AML-193 (cell line): ENCODE results near the gene PHB1.
"Not testable (repeated sequence)": the region's sequence is repeated elsewhere in the genome, so short reads cannot be mapped to it uniquely, and the experiment has no call there.

ENCODE experiments used
- DNase-seq, 2 experiments: peaks; one replicate each; lab custom pipeline; 2025; lab: John Stamatoyannopoulos, UW

PHB1 gene

DNA sequence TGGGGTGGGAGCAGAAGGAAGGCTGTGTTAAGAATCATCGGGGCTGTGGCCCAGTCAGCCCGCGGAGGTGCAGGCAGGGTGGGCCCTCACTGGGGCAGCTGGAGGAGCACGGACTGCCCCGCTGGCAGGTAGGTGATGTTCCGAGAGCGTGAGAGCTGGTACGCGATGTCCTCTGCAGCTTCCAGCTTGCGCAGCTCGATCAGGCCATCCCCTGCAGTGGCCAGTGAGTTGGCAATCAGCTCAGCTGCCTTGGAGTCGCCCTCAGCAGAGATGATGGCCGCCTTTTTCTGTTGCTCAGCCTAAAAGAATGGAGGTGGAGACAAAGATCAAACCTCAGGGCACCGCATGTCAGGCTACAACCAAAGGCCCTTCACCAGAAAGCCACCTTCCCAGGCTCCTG is 9.8 kb downstream of the PHB1 start:
- no peak for DNase-seq

DNA sequence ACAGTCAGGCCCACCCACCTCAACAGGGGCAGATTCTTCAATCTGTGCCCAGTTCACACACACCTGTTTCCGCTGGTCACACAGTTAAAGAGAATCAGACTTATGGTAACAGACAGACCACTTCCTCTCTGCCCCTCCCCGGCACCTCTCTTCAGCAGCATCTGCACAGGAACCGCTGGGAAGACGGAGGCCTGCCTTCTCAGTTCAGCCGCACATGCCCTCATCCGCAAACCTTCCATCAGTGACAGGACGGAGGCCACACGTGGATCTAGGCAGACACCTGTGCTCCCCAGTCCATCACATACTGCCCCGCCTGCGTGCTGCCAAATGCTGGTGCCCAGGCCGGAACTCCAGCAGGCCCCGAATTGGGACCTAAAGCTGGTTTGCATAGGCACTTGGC is 10.3 kb downstream of the PHB1 start:
- DNase-seq, result no peak

DNA sequence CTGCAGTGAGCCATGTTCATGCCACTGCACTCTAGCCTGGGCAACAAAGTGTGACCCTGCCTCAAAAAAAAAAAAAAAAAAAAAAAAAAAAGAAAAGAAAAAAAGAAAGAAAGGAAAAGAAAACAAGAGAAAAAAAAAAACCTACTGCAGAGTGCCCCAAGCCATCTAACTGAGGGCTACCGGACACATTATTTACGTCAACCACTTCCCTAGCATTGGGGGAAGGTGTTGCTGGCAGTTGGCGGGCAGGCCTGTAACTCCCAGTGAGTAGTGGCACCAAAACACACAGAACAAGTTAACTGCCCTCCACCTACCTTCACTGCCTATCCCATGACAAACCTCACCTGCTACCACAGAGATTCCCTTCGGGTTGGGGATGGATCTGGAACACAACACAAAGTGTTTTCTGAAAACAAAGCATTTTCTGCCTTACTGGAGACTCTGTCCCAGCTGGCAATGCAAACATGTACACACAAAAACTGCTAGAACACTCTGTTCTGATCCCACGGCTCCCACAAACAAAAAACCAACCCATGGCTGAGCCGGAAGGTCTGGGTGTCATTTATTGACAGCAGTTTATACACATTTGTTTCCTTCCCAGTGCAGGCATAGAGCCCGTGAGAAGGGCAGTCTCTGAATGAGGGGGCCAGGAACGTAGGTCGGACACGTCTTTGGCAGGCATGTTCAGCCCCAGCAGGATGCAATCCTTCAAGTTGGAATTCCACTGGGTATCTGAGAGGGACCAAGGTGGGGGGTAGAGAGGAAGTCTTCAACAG is 11.0 kb downstream of the PHB1 start:
- DNase-seq, result no peak

DNA sequence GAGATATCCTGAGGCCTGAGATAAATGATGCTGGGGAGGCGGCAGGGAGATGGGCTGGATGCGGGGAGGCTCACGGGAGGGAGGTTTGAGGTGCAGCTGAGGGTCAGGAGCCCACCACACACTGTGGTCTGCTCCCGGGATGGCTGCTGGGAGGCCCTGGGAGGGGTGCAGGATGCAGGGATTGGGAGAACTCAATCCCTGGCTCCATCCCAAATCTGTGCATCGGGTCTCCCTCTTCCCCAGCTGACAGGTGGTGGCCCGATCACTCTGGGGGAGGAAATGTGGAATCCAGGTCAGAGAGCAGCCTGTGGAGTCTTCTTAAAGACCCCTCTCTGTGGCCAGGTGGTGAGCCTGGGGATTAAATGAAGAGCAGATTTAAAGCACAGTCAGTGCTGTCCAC is 12.0 kb downstream of the PHB1 start:
- DNase-seq, result no peak

DNA sequence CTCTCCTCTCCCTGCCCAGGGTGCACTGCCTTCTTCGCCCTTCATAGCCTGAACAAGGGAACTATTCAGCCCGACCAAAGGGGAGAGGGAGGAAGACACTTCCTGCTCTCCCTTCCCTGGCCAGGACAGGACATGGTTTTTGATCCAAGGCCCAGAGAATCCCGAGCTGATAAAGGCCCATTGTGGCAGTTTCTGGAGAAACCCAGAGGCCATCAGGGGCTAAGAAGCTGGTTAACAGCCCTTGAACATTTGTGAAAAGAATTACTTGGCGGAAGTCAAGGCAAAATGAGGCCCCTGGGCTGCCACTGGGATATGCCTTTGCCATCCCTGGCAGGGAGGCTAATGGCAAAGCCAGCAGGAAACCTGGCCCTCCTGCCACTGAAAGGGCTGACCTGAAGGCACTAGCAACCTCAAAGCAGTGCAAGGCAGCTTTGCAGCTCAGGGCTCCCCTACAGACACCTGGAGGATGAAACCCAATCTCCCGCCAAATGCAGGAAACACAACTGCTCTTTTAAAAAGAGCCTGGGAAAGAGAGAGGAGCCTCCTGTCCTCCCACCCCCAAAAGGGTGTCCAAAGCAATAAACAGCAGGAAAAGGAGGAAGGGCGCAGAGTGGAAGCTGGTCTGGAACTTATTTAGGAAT is 12.6 kb downstream of the PHB1 start:
- no peak for DNase-seq

DNA sequence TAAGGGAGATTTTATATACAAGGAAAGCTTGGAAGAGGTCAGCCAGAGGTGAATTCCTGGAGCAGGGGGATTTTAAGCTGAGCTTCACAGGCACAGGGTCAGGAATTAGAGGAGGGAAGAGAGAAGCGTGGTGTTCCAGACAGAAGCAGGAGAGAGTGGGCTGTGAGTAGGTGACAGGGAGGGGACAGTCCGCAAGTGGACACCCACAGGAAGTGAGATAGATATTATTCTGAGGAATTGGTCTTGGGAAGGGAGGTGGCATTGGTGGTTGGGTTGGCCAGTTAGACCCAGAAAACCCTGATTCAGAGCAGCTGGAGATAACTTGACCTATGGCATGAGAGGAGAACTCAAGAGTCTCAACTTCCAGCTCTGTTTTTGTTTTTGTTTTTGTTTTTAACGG is 14.7 kb downstream of the PHB1 start:
- no peak for DNase-seq

DNA sequence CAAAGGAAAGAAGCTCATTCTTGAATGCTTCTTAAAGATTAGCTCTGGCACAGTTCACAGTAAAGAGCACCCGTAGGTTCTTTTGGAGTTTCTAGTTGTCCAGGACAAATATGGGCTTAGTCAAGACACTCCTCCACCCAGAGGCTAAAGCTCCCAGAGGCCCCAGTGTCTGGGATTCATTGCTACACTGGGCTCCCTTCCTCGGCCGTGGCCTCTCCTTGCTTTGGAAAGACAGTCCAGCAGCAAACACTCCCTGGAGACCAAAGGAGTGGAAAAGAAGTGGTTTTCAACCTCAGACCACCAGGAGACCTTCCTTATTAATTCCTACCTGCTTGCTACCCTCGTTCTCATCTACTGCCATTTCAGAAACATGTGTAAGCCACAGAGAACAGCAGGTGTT is 17.1 kb downstream of the PHB1 start:
- DNase-seq, result no peak

DNA sequence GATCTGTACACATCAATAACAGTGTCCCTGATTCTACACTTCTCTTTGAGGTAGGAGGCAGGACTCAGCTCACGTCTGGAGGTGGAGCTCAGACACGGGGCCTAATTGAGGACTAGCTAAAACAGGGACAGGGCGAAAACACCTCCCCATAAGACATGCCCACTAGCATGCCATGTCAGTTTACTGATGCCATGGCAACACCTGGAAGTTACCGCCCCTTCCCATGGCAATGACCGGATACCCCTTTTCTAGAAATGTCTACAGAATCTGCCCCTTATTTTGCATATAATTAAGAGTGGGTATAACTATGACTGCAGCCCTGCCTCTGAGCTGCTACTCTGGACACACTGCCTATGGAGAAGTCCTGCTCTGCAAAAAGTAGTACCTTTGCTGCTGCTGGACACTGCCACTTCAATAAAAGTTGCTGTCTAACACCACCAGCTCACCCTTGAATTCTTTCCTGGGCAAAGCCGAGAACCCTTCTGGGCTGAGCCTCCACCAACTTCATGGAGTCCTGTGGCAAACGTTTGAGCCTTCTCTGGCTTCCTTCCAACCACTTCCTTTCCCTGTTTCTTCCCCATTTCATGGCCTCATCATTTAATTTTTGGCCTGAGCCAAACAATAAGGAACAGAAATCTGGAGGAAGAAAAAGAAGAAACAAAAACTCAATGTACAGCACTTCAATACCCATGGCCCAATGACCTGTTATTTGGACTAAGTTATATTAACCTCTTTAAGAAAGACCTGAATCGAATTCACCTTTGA is 21.0 kb downstream of the PHB1 start:
- peak; percentile 69 to 73 for DNase-seq

DNA sequence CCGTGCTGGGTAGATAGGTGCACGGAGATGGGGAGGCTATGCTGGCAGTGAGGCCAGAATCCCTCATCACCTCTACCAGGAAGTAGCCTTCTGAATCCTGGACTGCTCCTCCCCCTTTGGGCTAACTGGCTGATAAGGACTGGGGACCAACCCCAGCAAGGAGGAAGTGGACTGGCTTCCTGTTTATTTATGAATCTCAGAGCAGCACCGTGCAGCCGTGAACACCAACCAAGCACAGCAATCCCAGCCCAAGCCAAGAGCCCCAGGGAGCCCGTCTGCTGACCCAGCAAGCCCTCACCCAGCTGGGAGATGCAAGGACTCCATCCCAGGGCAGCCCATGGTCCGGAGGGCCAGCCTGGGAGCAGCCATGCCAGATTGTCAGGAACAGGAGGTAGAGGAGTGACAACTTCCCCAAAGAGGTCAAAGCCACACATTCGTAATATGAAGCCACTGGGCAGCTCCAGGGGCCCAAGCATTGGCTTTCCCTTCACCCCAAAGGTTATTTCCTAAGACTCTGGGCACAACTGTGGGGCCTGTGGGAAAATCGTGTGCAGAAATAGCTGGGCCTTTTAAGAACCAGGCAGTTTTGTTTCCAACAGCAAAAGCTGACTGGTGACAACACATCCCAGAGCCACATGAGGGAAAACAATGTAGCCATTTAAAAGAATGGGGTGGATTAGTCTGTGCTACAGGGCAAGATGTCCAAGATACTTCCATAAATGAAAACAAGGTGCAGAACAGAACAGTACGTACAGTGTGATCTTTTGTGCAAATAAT is 23.9 kb downstream of the PHB1 start:
- peak; percentile 81 to 82 for DNase-seq

DNA sequence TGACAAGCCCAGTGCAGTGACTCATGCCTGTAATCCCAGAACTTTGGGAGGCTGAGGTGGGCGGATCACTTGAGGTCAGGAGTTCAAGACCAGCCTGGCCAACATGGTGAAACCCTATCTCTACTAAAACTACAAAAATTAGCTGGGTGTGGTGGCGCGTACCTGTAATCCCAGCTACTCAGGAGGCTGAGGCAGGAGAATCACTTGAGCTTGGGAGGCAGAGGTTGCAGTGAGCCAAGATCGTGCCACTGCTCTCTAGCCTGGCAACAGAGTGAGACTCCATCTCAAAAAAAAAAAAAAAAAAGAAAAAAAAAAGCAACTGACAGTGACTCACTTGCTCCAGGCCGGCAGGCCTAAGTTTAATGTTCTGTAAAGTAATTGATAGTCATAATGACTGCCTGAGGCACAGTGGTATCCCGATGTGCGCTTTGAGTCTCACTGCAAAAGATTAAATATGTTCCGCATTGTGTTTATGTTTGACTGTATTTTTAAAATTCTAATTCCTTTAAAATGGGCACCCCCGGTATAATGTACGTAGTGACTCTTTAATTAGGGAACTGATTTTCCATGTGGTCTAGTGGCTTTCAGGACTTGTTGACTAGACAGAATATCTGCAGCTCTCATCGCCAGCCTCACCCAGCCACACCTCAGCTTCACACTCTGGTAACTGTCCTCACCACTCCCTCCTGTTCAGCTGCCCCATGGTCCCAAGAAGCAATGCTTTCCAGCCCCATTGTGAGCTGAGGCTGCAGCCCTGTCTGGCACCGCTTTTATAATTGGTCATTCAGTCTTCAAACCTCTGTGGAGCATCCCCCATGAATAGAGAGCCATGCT is 25.0 kb downstream of the PHB1 start:
- DNase-seq, result not testable (repeated sequence)

DNA sequence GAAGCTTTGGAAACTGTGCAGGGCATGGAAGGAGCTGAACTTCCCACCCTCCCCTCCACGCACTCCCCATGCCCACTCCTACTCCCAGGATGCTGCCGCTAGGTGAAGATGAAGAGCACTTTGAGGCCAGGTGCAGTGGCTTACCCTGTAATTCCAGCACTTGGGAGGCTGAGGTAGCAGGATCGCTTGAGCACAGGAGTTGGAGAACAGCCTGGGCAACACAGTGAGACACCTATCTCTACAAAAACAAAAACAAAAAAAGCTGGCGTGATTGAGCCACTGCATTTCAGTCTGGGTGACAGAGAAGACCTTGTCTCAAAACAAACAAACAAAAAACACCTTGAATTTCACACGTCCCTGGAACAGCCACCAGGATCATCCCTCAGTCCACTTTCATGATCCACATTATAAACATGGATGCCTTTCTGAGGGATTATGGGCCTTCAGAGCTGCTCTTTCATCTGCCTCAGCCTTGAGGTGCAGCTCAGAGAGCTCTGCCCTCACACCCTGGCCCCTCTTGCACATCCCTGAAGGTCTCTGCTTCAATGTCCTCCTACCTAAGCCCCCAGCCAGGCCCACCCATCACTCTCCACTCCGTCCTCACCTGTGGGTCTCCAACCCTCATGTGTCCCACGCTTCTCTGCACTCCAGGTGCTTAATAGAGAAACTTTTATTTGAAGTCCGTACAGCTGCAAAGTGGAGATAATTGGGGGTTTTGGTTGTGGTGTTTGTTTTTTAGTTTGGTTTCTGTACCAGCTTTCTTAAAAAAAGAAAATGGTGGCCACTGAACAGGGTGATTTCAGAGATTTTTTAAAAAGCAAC is 25.8 kb downstream of the PHB1 start:
- DNase-seq, result no peak

DNA sequence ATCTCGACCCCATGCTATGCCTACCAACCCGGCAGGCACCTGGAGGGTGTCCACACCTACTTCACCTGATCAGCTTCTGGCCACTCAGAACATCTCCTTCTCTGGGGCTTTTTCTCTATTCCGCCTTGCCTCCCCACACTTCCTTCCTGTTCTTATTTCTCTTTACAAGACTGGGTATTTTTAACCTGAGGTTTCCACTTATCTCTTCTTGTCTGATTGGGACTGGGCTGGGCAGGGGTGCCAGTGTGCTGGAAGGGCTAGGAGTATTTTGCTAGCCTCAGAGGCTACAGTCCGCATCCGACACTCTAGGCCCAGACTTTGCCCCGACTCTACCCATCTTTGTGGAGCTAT is 26.4 kb downstream of the PHB1 start:
- no peak for DNase-seq

DNA sequence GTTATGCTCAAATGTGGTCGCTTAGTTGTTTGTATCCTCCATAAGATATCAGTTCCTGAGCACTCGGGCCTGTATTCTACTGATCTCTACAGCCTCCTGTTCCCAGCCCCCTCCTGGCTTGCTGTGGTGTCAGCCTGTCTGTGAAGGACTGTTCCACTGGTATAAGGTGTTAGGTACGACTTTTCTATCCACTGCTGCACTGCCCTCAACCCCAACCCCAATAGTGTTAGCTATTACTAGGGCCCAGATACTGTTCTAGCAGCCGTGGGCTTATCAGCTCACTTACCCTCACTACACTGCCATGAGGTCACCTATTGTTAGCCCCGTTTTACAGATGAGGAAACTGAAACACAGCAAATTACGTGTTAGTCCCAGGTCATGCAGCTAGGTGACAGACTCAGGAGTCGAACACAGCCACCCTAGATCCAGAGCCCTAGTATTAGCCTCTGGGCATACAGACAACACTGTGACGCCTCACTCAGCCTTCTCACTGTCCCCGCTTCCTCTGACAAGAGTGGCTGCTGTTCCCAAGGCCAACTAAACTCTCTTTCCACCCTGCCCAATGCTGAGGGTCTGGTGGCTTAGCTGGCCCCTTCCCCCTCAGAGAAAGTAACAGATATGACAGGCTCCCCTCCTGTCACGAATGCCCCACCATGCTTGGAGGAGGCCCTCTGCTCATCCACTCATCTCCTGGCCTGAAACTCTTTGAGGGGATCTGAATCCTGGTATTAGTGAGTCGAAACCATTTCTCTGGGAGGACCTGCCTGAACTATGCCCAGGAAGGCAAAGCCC is 27.0 kb downstream of the PHB1 start:
- DNase-seq, result no peak

DNA sequence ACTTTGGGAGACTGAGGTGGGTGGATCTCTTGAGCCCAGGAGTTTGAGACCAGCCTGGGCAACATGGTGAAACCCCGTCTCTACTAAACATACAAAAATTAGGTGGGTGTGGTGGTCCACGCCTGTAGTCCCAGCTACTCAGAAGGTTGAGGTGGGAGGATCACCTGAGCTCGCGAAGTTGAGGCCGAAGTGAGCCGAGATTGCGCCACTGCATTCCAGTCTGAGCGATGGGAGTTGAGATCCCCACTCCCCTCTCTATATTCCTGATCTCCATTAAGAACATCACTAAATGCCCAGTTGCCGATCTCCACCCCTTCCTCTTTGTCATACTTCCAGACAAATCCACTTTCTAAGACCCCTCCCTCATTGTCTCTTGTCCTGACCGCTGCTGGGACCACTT is 28.3 kb downstream of the PHB1 start:
- no peak for DNase-seq

DNA sequence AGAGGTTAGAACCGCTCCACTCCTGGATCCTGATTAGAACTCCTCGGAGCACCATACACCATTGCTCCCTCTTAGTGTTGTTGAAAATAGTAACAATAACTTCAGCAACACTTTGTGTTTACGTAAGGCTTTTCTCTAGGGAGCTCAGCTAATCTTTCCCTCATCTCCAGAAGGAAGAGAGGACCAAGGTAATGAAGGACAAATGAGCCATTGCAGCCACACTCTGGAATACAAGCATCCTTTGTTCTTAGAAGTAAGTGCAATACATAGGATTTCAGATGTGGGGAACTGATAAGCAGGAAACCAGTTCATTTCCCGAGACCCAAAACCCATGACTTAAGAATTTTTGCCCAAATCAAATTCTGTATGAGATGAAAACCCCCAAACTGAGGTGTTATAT is 29.7 kb downstream of the PHB1 start:
- DNase-seq, result no peak

DNA sequence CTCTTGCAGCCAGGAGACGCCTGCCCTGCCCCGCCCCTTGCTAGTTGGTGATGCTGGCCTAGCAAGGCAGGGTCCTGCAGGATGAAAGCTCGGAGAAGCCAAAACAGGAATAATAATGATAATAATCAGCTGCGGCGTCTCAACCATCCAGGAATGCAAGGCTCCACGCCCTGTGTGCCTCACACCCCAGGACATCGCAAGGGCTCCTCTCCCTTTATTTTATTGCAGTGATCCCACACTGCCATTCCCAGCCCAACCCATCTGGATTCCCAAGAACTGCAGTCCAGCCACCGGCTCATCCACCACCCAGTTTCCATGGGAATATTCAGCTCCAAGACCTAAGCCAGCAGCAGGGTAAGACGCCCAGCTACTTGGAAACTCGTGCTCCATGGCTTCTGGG is 31.6 kb downstream of the PHB1 start:
- no peak for DNase-seq

DNA sequence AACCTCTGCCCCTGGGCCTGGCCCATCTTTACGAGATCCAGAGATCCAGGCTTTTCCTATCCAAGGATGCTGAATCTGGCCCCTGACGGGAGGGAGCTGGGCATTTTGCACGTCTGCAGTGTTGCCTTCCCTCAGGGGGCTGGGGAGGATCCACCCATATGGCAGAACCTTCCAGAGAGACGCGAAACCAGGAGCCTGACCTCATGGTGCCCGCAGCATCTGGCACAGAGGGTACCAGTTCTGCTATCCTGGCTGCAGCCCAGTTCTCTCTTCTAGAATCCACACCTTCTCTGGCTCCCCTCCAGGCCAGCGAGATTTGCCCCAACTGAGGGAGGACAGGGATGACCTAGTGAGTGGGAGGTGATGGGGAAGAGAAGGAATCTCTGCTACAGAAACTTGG is 32.1 kb downstream of the PHB1 start:
- DNase-seq, result no peak

DNA sequence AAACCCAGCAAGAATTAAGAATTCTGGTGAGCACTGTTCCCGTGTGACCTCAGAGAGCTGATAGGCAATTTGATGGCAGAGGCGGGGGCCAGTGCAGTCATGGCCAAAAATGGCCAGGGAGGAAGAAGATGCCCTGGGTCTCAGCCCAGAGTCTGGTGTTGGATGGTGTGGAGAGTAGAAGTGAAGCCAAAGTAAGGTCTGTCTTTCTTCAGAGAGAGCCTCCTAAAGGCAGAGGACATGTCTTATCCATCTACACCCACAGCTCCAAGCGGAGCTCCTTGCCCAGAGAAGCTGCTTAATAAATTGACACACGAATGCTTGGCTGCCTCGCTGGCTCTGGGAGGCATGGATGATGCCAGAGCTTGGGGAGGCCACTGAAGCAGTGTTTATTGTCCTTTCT is 32.9 kb downstream of the PHB1 start:
- no peak for DNase-seq

DNA sequence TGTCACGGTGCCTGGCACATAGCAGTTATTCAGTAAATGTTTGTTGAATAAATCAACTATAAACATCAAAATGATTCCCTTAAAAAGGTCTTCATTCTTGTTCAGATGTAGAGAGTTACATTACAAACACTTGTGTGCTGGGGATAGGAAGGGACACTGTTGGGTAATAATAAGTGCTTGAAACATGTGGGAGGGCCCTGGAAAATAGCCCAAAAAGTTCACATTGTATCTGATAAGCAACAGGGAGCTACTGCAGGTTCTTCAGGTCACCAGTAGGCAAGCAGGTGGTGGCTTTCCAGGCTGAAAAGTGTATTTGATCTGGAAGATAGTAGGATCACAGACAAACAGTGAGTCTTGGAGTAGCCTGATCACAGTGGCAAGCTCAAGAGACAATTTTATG is 33.6 kb downstream of the PHB1 start:
- peak in 1 of 2 experiments; percentile 29 for DNase-seq

DNA sequence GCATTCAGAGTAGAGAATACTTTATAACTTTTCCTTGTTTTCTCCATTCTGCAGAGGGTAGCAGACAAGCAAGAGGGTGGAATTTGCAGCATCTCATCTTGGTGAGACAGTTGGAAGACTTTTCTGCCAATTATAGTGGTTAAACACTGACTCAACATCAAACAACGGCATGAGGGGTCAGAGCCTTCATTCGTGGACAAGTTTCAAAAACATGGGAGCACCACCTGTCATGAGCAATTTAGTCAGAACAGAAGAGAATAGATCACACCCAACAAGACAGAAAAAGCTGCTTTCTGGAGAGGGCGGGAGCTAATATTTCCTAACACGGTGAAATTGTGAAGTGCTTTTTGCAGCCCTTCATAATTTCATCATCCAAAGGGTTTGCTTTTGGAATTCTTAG is 34.8 kb downstream of the PHB1 start:
- DNase-seq, result no peak
